Fibroblast of skin of right biceps (primary cell): ENCODE measurements around the gene IL18BP.
A peak's percentile ranks its signal among the peaks of the same experiment; 100 is the strongest.

Experiments
- DNase-seq: peaks from one replicate; pipeline ENCODE4 v3.0.0-alpha.2; 2013

Gene IL18BP

DNA sequence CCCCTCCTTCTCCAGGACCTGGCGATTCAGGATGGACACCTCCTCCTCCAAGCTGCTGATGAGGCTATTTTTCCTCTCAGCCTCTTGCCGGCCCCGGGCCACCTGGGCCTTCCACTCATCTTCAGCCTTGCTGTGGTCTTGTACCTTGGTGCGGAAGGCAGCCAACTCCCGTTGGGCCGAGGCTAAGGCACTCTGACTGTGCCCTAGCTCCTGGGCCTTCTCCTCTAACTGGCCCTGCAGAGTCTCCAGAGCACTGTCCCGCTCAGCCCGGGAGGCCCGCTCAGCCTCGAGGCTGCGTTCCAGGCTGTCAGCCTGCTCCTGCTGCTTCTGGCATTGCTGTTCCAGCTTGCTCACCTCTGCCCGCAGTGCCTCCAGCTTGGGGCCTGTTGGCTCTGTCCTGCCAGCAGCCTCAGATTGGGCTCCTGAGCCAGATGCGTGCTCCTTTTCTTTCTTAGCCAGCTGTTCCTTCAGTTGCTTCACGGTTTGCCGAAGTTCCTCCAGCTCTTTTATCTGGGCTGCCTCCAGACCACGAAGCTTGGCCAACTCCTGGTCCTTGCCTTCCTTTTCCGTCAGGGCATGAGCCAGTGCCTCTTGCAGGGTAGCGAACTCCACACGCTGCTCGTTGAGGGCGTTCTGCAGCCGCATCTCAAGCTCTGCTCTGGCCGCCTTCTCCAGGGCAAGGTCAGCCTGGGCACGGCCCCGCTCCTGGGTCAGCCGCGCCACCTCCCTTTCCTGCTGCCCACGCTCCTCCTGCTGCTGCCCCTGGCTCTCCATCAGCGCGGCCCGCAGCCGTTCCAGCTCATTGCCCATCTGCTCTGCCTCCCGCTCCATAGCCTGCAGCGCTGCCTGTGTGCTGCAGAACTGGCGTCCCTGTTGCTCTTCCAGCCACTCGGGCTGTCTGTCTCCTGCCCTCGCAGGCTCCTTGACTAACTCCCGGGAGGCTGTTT is 15.3 kb downstream of the IL18BP start:
- no peak for DNase-seq

GRCh38 chr11:72014761-72015320 is 16.1 kb downstream of the IL18BP start:
- DNase-seq, result no peak

GRCh38 chr11:72015511-72016061 is 16.9 kb downstream of the IL18BP start:
- no peak for DNase-seq

GRCh38 chr11:72018171-72018570 is 19.5 kb downstream of the IL18BP start:
- no peak for DNase-seq

GRCh38 chr11:72023335-72023734 is 24.6 kb downstream of the IL18BP start:
- DNase-seq, result no peak

DNA sequence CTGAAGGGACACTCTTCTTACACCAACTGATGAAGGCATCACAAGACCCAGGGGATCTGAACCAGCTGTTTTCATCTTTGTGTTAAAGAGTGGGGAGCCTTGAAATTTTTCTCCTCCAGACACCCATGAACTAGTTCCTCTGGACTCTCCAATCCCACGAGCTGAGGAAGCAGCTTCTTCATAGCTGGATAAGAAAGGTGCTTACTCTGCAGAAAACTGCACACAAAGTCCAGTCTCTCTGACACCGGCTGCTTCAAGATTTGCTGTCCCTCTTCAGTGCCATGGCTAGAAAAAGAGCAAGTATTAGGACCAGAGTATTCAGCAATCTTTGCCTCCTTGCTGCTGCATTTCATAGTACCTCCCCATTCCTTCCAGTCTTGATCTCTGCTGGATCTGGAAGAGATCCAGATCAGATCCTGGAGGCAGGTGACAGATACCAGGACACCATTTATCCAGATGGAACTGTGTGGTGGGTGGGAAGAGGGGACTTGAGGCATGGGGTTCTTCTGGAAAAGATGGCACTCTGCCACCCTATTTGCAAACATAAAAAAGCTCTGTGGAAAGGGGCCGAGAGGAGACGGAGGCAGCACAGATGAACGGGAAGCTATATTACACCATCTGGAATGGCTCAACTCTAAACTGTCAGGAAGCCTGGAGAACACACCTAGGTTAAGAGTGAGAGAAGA is 25.5 kb downstream of the IL18BP start:
- no peak for DNase-seq

- no peak for DNase-seq
These were observed 27.4 kb downstream of the IL18BP start for GRCh38 chr11:72026090-72026489.

DNA sequence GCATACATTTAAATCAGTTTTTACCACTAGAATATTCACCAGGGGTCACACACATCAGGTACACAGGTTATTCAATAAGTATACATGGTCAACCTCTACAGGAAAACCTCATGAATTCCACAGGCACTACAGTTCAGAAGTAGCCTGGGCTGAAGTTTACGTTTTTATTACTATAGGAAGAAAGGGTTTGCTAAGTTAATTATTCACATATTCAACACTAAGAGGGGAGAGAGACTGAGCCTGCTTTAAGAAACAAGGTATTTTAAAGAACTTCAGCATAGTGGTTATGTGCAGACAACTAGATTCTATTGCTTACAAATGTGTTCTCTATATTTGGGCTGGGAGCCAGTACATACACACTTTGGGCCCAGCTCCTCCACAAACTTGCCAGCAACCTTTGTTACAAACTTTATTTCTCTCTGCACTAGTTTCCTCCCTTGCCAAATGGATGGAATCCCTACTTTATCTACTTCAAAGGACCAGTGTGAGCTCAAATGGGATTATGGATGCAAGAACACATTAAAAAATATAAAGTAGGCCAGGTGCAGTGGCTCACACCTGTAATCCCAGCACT is 31.9 kb downstream of the IL18BP start:
- no peak for DNase-seq

DNA sequence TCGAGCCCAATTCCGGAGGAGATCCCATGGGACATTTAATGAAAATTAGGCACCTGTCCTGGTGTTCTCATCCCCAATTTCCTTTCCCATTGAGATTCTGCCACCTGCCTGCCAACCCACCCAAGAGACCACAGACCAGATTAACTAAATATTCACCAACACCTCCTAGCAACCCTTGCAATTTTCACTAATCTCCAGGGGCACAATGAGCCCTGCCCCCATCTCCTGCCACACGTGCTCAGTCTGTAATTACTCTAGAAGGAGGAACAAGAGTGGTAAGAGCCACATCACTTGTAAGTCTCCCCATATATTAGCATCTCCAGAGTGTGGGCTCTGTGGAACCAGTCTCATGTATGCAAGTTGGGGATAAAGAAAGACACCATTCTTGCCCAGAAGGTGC is 38.0 kb downstream of the IL18BP start:
- DNase-seq, result no peak

- peak; percentile 49 for DNase-seq
These were observed 39.0 kb downstream of the IL18BP start for GRCh38 chr11:72037554-72038311.

DNA sequence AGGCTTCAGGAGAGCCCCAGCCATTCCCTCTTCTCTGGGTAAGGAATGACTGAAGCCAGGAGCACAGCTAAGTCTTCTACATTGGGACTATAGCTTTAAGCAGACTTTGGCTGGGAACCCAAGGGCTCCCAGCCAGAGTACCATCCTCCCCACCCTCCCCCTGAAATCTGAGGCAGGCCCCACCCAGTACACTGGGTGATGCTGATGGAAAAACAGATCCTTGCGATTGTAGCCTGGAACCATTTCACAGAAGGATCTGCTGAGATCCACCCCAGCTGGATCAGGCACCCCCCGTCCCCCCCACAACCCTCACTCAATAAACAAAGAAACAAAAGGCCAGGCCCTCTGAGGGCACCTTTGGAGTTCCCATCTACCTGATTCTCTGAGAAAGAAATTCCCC is 39.8 kb downstream of the IL18BP start:
- DNase-seq, result peak; percentile 75

- peak; percentile 23 for DNase-seq
These were observed 40.5 kb downstream of the IL18BP start for GRCh38 chr11:72039031-72039855.

GRCh38 chr11:72039856-72040401 is 41.2 kb downstream of the IL18BP start:
- DNase-seq, result no peak

DNA sequence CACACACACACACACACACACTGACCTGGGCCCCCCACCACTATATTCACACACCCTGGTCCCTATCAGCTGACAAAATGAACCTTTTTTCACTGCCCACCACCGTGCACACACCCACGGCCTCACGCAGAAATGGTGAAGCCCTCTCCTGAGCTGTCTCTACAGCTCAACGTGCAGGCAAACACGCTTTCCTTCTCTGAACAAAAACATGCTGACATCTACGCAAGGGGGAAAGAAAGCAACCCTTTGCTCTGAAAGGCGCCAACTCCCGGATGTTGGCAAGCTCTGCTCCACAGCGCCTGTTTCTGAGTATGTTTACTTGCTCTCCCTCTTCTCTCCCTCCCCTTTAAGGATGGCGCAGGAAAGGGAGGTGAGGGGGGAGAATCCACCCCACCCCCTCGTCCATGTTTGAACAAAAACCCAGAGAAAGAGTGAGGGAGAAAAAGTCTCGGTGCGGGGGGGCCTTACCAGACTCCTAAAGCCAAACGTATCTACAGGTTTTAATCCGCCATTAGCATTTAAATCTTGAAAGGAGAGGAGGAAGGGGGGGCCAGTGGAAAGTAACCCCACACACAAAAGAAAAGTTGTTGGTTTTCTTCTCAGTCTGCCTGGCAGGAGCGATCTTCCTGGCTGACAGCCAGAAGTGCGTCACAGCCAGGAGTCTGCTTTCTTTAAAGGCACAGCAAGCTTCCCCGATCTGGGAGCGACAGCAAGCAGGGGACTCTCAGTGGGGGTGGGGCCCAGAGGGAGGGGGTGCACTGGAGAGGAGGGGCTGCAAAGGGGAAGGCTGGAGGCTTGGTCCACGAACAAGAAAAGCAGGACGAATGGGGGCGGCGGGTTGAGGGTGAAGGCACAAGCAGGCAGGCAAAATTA is 42.0 kb downstream of the IL18BP start:
- DNase-seq, result peak; percentile 96

GRCh38 chr11:72041364-72042063 is 42.8 kb downstream of the IL18BP start:
- DNase-seq, result peak; percentile 75

DNA sequence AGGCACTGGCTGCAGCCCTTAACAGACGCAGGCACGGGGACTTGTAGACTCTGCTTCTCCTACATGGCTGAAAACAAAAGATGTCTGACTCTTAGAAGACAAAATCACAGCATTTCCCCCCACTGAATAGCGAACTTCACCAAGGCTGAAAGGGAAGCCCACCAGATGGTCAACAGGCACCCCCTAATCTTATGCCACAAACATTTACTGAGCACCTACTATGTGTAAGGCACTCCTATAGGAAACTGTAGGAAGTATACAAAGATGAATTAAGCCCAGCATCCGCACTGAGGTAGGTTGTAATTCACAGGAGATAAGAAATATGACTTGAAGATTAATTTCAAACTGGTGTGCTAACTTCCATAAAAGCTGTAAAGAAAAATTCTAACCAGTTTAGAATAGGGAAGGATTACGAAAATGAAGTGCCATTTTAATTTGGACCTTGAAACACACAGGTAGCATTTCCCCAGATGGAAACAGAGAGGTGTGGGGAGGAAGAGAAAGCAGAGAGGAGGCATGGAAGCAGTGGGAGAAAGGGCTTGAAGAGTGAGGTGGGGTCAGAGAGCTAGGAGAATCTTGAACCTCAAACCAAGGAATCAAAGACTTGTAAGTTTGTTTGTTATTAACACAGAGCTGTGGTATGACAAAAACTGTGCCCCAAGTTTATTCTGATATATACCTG is 43.5 kb downstream of the IL18BP start:
- no peak for DNase-seq

DNA sequence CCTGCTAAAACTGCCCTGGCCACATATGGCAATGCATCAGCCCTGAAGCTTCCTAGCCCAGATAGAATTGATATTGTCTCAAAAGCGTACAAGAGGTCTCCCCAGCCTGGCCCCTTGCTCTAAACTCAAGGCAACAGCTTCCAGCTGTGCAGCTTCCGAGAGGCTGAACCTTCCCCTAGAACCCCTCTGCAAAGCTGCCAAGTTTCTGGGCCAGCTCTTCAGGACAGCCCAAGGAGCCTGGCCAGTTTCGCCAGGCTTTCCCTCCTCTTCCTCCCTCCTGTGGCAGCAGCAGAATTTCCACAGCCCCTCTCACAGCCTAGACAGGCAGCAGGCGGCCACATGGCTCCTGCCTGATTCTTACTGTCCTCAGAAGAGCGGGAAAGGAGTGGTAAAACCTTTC is 47.1 kb downstream of the IL18BP start:
- no peak for DNase-seq

- DNase-seq, result no peak
These were observed 50.2 kb downstream of the IL18BP start for GRCh38 chr11:72048766-72049460.
